GM12878 (cell line): ENCODE results near the gene ARHGAP20. TPM values are rescaled to one million over a fixed set of nuclear protein-coding genes. Genes with fewer than 3 reads are reported as not detected.

Experiments used
- CBFB ChIP-seq: IDR thresholded peaks from 2 replicates; pipeline ENCODE4 v1.6.1; 2016; ENCODE audit warnings: antibody characterized with exemption, low read depth
- CTCF ChIP-seq, 3 experiments: IDR thresholded peaks in 2 of 3; conservative IDR thresholded peaks in 1 of 3; 2 replicates each; pipeline ENCODE4 v1.5.1; 2011; ENCODE audit warnings: low read depth in 3 of 3, low read length in 3 of 3, mild to moderate bottlenecking in 3 of 3, control low read depth in 2 of 3, moderate library complexity in 2 of 3, inconsistent platforms in 1 of 3, mixed read lengths in 1 of 3; ENCODE audit not compliant: control insufficient read depth in 2 of 3, insufficient read depth in 1 of 3; ENCODE audit errors: extremely low read depth in 1 of 3
- ETV6 ChIP-seq, 2 experiments: fragments of 450-650 bp in 1 of 2; IDR thresholded peaks in 1 of 2; conservative IDR thresholded peaks in 1 of 2; 2 replicates each; pipeline ENCODE4 v1.6.1; 2014; ENCODE audit warnings: antibody characterized with exemption in 1 of 2, borderline replicate concordance in 1 of 2, low read depth in 1 of 2, mild to moderate bottlenecking in 1 of 2, moderate library complexity in 1 of 2
- FOXK2 ChIP-seq: fragments of 450-650 bp; IDR thresholded peaks from 2 replicates; pipeline ENCODE4 v1.6.1; 2017; ENCODE audit warnings: mild to moderate bottlenecking, moderate library complexity
- HDAC6 ChIP-seq: fragments of 200-600 bp; sonication (generic); IDR thresholded peaks from one replicate; pipeline ENCODE4 v1.8.0; 2017; ENCODE audit warnings: antibody characterized with exemption; ENCODE audit not compliant: unreplicated experiment
- MEF2B ChIP-seq: fragments of 450-650 bp; IDR thresholded peaks from 2 replicates; pipeline ENCODE4 v1.6.1; 2018; ENCODE audit warnings: mild to moderate bottlenecking, moderate library complexity; ENCODE audit not compliant: partially characterized antibody, poor library complexity, severe bottlenecking
- MTA3 ChIP-seq: IDR thresholded peaks from 2 replicates; pipeline ENCODE4 v1.6.1; 2012; ENCODE audit warnings: low read length, inconsistent platforms, borderline replicate concordance
- NFYA ChIP-seq: IDR thresholded peaks from 2 replicates; pipeline ENCODE4 v1.6.1; 2011; ENCODE audit warnings: low read depth, mild to moderate bottlenecking, low read length, improper control_type of control experiment, borderline replicate concordance
- NR2C1 ChIP-seq: fragments of 450-650 bp; IDR thresholded peaks from 2 replicates; pipeline ENCODE4 v1.6.1; 2017; ENCODE audit warnings: antibody characterized with exemption, mild to moderate bottlenecking, moderate library complexity
- ZNF687 ChIP-seq: fragments of 450-650 bp; IDR thresholded peaks from 2 replicates; pipeline ENCODE4 v1.6.1; 2017; ENCODE audit warnings: mild to moderate bottlenecking, moderate library complexity
- polyA plus RNA-seq, 11 experiments: library from polyadenylated mRNA; depleted of rRNA in 4 of 11; unstranded in 6 of 11; stranded (reverse) in 5 of 11; fragments of >200 nt; fragmentation: Nextera tagmentation in 4 of 11; fragmentation: Illumina TruSeq in 1 of 11; extraction: Ambion mirVana in 4 of 11; extraction: Trizol in 1 of 11; gene quantifications; 1 replicate in 1 of 11; 2 replicates in 10 of 11; pipeline versions ENCODE4 v1.2.1 to v1.2.3, GENCODE V29; 2011 to 2016; ENCODE audit warnings: inconsistent platforms in 2 of 11, missing spikeins in 2 of 11, low read depth in 1 of 11
- total RNA-seq, 4 experiments: library from RNA; depleted of rRNA in 3 of 4; stranded (reverse); fragments of >200 nt in 3 of 4; fragmentation: Illumina TruSeq in 1 of 4; extraction: Trizol in 1 of 4; gene quantifications; 2 replicates each; pipeline versions ENCODE4 v1.2.1 to v1.2.3, GENCODE V29; 2013 to 2021
- TF ChIP-seq, protein P1 (sequence below): IDR thresholded peaks from 2 replicates; pipeline ENCODE4 v1.6.1; 2011; ENCODE audit warnings: low read depth, mild to moderate bottlenecking, low read length, moderate library complexity, borderline replicate concordance; ENCODE audit errors: extremely low read depth
- TF ChIP-seq, protein P2 (sequence below): IDR thresholded peaks from 2 replicates; pipeline ENCODE4 v1.6.1; 2011; ENCODE audit warnings: borderline replicate concordance, low read depth, mild to moderate bottlenecking, moderate library complexity, mixed read lengths, low read length; ENCODE audit not compliant: insufficient read depth; ENCODE audit errors: extremely low read length

ARHGAP20 gene
- total and polyA plus RNA-seq, 10 of the 15 experiments (the other 5 are each of a cell fraction or from before 2014, with no cell fraction given) = 0.01 TPM; not detected in 9

DNA sequence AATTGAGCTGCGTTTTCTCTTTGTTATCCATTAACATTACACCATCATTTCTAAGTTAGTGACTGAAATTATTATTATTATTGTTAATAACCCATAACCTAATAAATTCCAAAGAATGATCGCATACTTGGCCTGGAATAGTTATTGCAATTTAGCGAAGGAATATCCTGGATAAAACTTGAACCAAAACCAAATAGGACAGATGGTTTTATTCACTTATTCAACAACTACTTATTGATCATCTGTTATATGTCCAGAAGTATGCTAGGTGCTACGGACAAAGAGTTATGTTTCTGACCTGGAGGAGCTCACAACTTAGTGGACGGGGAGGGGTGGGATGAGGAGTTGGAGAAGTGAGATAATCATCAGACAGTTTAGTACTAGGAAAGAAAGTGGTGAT is 44.8 kb upstream of the ARHGAP20 start (continued):
- no peak for TF ChIP-seq CTCF (IDR thresholded peaks at IDR 0.05 in 2 of 3, conservative IDR thresholded peaks at IDR 0.05 in 1 of 3; ENCODE audit: control insufficient read depth in 2 of 3, extremely low read depth in 1 of 3, insufficient read depth in 1 of 3, low read depth in 3 of 3, low read length in 3 of 3)
- TF ChIP-seq MTA3 = no peak
- TF ChIP-seq, protein P1, sequence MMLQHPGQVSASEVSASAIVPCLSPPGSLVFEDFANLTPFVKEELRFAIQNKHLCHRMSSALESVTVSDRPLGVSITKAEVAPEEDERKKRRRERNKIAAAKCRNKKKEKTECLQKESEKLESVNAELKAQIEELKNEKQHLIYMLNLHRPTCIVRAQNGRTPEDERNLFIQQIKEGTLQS = no peak
- no peak for TF ChIP-seq FOXK2
- no peak for TF ChIP-seq HDAC6
- TF ChIP-seq NFYA = no peak
- no peak for TF ChIP-seq NR2C1
- no peak for TF ChIP-seq ETV6 (conservative IDR thresholded peaks at IDR 0.05 in 1 of 2, IDR thresholded peaks at IDR 0.05 in 1 of 2; ENCODE audit: borderline replicate concordance in 1 of 2, low read depth in 1 of 2)
- TF ChIP-seq MEF2B = no peak
- TF ChIP-seq ZNF687 = no peak
- no peak for TF ChIP-seq CBFB
- TF ChIP-seq, protein P2, sequence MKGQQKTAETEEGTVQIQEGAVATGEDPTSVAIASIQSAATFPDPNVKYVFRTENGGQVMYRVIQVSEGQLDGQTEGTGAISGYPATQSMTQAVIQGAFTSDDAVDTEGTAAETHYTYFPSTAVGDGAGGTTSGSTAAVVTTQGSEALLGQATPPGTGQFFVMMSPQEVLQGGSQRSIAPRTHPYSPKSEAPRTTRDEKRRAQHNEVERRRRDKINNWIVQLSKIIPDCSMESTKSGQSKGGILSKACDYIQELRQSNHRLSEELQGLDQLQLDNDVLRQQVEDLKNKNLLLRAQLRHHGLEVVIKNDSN = no peak
